Fibroblast of pulmonary artery (primary cell): ENCODE data around the gene MRPL40.

Source experiments
- DNase-seq: peaks from one replicate; pipeline ENCODE4 v3.0.0-alpha.2; 2010; ENCODE audit warnings: low read depth
- H3K4me3 ChIP-seq: replicated peaks from 2 replicates; pipeline ENCODE4 v1.5.1; 2011; ENCODE audit warnings: low read depth, mild to moderate bottlenecking, control low read depth, low read length, moderate library complexity
- CTCF ChIP-seq: IDR thresholded peaks from 2 replicates; pipeline ENCODE4 v1.5.1; 2011; ENCODE audit warnings: mild to moderate bottlenecking, control low read depth, low read length, inconsistent platforms; ENCODE audit errors: missing control alignments

The MRPL40 gene

GRCh38 chr22:19393704-19394103 is 38.6 kb upstream of the MRPL40 start:
- no peak for TF ChIP-seq CTCF
- no peak for DNase-seq
- H3K4me3 ChIP-seq, result no peak overlapping the region

GRCh38 chr22:19394274-19395050 is 37.9 kb upstream of the MRPL40 start:
- no peak overlapping the region for H3K4me3 ChIP-seq
- no peak for TF ChIP-seq CTCF
- DNase-seq, result no peak

- no peak for TF ChIP-seq CTCF
- H3K4me3 ChIP-seq, result no peak overlapping the region
- DNase-seq, result no peak
These were observed 37.1 kb upstream of the MRPL40 start for GRCh38 chr22:19395276-19395675.

- TF ChIP-seq CTCF, result no peak
- no peak overlapping the region for H3K4me3 ChIP-seq
- no peak for DNase-seq
These were observed 35.8 kb upstream of the MRPL40 start for GRCh38 chr22:19396561-19396933.

DNA sequence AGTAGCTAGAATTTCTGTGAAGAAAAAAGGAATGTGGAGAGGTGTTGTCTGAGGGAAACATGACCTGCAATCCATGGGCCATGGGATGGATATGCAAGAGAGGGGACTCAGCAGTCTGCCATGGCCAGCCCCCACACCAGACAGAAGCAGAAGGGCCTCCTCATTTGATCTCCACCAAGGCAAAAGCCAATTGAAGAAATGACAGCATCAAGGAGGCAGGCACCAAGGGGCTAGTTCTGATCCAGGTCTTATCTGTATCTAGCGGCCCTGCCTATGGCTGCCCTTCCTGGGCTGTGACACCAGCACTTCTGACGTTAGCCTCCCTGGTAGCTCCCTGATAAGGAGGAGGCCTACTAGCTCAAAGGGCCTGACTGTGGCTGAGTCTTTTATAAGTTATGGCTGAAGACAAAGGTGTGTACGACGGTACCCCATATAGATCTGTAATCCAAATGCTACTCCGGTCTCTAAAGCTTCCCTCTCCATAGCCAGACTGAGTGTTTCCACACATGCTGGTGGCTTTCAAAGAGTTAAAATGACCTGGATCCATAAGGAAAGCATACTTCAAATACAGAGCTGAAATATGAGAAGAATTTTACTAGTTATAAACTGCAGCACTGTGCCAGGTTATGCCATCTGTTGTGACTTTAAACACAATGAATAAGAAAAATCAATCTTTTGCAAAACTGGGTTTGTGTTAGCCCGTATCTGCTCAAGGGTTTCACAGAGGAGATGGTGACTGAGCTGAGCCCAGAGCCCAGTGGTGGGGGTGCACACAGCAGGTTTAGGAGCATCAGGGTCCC is 35.2 kb upstream of the MRPL40 start:
- H3K4me3 ChIP-seq, result no peak overlapping the region
- no peak for DNase-seq
- no peak for TF ChIP-seq CTCF

GRCh38 chr22:19397734-19398104 is 34.6 kb upstream of the MRPL40 start:
- TF ChIP-seq CTCF, result no peak
- no peak for DNase-seq

GRCh38 chr22:19398206-19398605 is 34.1 kb upstream of the MRPL40 start:
- H3K4me3 ChIP-seq, result no peak overlapping the region
- no peak for DNase-seq
- no peak for TF ChIP-seq CTCF

More at GRCh38 chr22:19397734-19398104, 34.6 kb upstream of the MRPL40 start:
- H3K4me3 ChIP-seq, result no peak overlapping the region
